ENCODE results near the gene ZBTB44. TPM values are rescaled to one million over a fixed set of nuclear protein-coding genes. Genes with fewer than 3 reads are reported as not detected.
"Not testable (repeated sequence)": the region's sequence is repeated elsewhere in the genome, so short reads cannot be mapped to it uniquely, and the experiment has no call there.

Gene ZBTB44
- total and polyA plus RNA-seq, 8 donors: 34.1 to 53.7 (median 42.7) TPM

DNA sequence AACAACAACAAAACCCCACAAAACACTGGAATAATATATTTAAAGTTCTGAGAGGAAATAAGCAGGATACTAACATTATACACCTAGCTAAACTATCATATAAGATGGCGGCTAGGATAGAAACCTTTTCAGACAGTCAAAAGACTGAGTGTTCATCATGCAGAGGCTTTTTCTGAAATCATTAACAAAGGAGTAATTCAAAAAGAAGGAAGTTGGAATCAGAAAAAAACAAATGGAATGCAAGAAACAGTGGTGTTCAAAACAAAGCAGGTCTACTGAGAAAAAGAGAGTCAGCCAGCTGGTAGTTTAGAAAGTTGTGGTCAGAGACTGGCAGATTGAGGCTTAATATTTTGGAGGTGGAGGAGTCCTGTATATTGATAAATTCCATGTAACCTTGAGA is 30.1 kb upstream of the ZBTB44 start:
- no peaks in the 10 kb centered on the region for H3K4me1 ChIP-seq
- intact Hi-C loops (cut with DNase I): no loop called here
- H3K27ac ChIP-seq: no peak overlapping the region
- DNase-seq: no peak
- no peaks in the 10 kb centered on the region for H3K27me3 ChIP-seq
- no peak for ATAC-seq
- no peak overlapping the region for H3K4me3 ChIP-seq
- no peaks in the 10 kb centered on the region for H3K36me3 ChIP-seq
- peaks cover 0 to 7% of the 10 kb centered on the region in 2 donors for H3K9me3 ChIP-seq
- TF ChIP-seq, protein P1, sequence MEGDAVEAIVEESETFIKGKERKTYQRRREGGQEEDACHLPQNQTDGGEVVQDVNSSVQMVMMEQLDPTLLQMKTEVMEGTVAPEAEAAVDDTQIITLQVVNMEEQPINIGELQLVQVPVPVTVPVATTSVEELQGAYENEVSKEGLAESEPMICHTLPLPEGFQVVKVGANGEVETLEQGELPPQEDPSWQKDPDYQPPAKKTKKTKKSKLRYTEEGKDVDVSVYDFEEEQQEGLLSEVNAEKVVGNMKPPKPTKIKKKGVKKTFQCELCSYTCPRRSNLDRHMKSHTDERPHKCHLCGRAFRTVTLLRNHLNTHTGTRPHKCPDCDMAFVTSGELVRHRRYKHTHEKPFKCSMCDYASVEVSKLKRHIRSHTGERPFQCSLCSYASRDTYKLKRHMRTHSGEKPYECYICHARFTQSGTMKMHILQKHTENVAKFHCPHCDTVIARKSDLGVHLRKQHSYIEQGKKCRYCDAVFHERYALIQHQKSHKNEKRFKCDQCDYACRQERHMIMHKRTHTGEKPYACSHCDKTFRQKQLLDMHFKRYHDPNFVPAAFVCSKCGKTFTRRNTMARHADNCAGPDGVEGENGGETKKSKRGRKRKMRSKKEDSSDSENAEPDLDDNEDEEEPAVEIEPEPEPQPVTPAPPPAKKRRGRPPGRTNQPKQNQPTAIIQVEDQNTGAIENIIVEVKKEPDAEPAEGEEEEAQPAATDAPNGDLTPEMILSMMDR (IDR thresholded peaks at IDR 0.05): no peak

DNA sequence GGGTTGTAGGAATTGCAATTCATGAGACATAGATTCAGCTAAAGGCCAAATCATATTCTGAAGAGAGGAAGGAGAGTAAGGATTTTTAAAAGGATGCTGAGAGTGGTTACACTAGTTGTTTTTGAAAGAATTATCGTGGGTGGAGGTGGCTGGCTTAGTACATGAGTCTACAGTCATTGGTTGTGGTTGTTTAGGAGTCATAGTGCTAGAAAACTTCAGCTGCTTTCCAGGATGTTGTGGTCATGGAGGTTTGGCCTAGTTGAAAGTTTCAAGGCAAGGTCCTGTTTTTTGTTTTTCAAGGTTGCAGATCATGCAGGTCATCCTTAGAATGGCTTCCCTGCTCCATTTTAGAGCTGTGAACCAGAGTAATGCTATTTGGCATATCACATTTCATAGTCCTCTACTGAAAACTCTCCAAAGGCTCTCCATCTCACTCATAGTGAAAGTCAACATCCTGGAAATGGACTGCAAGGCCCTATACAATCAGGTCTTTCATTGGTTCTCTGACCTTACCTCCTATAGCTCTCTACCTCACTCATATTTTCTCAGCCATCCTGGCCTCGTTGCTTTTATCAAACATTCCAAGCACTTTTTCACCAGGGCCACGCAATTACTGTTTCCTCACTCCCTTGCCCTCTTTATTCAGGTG is 26.1 kb upstream of the ZBTB44 start:
- no peak for ATAC-seq
- no peaks in the 10 kb centered on the region for H3K36me3 ChIP-seq
- no peak for DNase-seq
- H3K4me3 ChIP-seq: no peak overlapping the region
- no peaks in the 10 kb centered on the region for H3K4me1 ChIP-seq
- intact Hi-C loops (cut with DNase I): no loop called here
- no peak overlapping the region for H3K27ac ChIP-seq
- peaks cover 0 to 7% of the 10 kb centered on the region in 2 donors for H3K9me3 ChIP-seq
- no peaks in the 10 kb centered on the region for H3K27me3 ChIP-seq
- TF ChIP-seq, protein P1 (IDR thresholded peaks at IDR 0.05): no peak

DNA sequence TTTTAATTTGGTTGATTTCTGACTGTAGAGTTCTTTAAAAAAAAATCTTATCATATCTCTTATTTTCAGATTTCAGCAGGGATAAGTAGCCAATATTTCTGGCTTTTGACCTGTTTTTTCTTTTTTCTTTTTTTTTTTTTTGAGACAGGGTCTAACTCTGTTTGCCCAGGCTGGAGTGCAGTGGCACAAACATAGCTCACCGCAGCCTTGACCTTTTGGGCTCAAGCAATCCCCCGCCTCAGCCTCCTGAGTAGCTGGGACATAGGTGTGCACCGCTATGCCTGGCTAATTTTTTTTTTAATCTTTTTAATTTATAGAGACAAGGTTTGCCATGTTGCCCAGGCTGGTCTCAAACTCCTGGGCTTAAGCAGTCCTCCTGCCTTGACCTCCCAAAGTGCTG is 23.9 kb upstream of the ZBTB44 start:
- Histone ChIP-seq H3K9me3 (peaks cover 0 to 7% of the 10 kb centered on the region in 2 donors), H3K27me3 (no peaks in the 10 kb centered on the region), H3K4me1 (no peaks in the 10 kb centered on the region), H3K36me3 (no peaks in the 10 kb centered on the region), H3K27ac (no peak overlapping the region), H3K4me3 (no peak overlapping the region)
- DNase-seq (no peak), ATAC-seq (no peak)
- intact Hi-C loops (cut with DNase I): no loop called here
- TF ChIP-seq, protein P1 (IDR thresholded peaks at IDR 0.05): no peak

DNA sequence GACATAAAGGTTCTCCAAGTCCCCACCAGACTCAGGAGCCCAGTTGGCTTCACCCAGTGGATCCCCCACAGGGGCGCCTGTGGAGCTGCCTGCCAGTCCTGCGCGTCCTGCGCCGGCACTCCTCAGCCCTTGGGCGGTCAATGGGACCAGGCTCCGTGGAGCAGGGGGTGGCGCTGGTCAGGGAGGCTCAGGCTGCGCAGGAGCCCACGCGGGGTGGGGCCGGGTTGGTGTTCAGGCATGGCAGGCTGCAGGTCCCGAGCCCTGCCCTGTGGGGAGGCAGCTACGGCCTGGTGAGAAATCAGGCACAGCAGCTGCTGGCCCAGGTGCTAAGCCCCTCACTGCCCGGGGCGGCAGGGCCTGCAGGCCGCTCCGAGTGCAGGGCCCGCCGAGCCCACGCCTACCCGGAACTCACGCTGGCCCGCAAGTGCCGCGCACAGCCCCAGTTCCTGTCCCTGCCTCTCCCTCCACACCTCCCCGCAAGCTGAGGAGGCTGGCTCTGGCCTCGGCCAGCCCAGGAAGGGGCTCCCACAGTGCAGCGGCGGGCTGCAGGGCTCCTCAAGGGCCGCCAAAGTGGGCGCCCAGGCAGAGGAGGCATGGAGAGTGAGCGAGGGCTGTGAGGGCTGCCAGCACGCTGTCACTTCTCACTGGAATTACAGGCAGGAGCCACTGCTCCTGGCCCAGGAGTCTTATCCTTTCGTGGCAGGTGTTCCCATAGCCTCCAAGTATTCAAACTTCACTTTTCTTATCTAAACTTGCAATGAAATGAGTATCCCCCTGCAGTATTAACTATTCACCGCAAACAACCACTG is 22.8 kb upstream of the ZBTB44 start:
- TF ChIP-seq, protein P1 (IDR thresholded peaks at IDR 0.05): no peak

DNA sequence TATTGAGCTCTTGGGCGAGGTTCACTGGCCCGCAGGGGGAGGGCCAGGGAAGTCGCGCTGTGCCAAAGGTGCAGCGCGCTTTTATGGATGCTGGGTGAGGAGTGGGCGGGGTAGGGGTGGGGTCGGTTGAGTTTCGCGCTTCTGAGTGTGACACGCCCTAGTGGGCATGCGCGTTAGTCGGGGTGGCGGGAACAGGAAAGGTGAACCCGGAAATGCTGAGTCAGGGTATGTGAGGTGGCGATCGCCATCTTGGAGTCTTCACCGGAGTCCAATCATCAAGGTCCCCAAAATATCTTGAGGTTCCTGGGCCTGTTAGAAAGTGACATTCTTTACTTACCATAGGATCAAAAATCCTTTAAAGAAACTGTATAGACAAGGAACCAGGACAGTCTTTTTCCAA is 16.7 kb upstream of the ZBTB44 start:
- H3K36me3 ChIP-seq; H3K4me1 ChIP-seq; H3K9me3 ChIP-seq; H3K4me3 ChIP-seq; intact Hi-C loops (cut with DNase I); H3K27ac ChIP-seq; DNase-seq; ATAC-seq; H3K27me3 ChIP-seq: not testable (repeated sequence)

More for the DNA sequence above, 22.8 kb upstream of the ZBTB44 start:
- ATAC-seq (no peak), DNase-seq (peak in 1 of 4 donors; percentile 73)
- no peaks in the 10 kb centered on the region for H3K36me3 ChIP-seq
- no peaks in the 10 kb centered on the region for H3K4me1 ChIP-seq
- H3K4me3 ChIP-seq: no peak overlapping the region
- no peak overlapping the region for H3K27ac ChIP-seq
- H3K27me3 ChIP-seq: no peaks in the 10 kb centered on the region
- intact Hi-C loops (cut with DNase I): no loop called here
- peaks cover 0 to 7% of the 10 kb centered on the region in 2 donors for H3K9me3 ChIP-seq

Data from left lung (tissue), 10 donors.